SH-SY5Y (cell line): ENCODE results near the gene GNAL.

ENCODE experiments used
- GATA2 ChIP-seq: IDR thresholded peaks from 2 replicates; pipeline ENCODE4 v1.6.1; 2011; ENCODE audit warnings: mild to moderate bottlenecking, low read depth, low read length
- GATA3 ChIP-seq: IDR thresholded peaks from 2 replicates; pipeline ENCODE4 v1.6.1; 2011; ENCODE audit warnings: low read depth, mild to moderate bottlenecking, low read length, moderate library complexity

DNA sequence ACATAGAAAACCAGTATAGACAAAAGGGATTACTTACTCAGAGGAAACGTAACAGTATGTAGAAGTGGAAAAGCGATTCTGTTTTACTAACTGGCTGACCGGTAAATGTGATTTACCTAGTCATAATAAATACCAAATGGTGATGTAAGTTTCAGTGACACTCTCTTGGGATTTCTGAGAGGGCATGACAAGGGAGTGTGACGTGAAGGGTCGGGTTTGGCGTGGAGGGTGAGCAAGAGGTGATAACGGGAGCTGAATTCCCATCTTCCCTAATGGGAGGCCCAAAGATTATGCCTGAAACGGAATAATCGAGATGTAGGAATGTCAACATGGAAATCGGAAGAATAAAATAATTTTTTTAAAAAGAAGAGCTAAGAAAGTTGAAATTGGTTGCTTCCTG lies 12.7 kb upstream of the GNAL start:
- no peak for TF ChIP-seq GATA2
- no peak for TF ChIP-seq GATA3
